COLO668 (cell line): ENCODE measurements around the gene RPTOR.
"Not testable (repeated sequence)": the region's sequence is repeated elsewhere in the genome, so short reads cannot be mapped to it uniquely, and the experiment has no call there.

Experiments
- DNase-seq: peaks from one replicate; lab custom pipeline; 2025; ENCODE audit not compliant: unreplicated experiment; lab: John Stamatoyannopoulos, UW

The RPTOR gene

DNA sequence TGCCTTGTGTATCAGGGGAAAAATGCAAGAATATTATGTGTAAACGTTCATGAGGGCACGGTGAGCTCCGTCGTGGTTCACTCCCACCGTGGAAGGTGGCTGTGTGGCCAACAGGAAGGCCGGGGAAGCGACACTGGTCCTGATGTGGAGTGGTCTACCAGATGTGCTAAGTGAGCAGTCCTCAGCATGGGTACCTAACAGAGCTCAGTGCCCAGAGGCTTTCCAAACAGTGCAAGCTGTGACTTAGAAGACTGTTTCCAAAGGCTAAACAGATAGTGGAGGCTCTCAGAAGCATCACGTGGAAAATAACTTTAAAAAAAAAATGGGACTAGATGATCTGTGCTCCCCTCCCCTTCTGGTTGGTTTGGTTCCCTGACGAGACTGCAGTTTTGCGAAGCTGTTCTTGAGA, 247.7 kb downstream of the RPTOR start:
- DNase-seq = no peak

DNA sequence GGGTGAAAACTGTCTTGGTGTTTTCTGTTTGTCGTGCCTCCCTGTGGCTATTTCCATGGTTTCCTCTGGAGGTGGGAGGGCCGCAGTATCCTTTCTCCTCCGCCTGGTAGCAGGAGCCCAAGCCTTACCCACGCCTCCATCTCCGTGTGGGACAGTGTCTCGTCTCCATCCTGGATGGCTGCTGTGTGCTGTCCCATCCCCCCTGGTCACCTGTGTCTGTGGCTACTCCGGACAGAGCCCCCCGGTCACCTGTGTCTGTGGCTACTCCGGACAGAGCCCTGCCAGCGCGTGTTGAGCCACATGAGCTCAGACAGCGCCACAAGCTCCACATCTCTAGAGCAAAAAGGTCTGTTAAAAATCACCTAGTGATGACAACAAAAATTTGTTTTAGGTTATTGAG, 248.8 kb downstream of the RPTOR start:
- no peak for DNase-seq

GRCh38 chr17:80793851-80794267, 249.2 kb downstream of the RPTOR start:
- DNase-seq = no peak

DNA sequence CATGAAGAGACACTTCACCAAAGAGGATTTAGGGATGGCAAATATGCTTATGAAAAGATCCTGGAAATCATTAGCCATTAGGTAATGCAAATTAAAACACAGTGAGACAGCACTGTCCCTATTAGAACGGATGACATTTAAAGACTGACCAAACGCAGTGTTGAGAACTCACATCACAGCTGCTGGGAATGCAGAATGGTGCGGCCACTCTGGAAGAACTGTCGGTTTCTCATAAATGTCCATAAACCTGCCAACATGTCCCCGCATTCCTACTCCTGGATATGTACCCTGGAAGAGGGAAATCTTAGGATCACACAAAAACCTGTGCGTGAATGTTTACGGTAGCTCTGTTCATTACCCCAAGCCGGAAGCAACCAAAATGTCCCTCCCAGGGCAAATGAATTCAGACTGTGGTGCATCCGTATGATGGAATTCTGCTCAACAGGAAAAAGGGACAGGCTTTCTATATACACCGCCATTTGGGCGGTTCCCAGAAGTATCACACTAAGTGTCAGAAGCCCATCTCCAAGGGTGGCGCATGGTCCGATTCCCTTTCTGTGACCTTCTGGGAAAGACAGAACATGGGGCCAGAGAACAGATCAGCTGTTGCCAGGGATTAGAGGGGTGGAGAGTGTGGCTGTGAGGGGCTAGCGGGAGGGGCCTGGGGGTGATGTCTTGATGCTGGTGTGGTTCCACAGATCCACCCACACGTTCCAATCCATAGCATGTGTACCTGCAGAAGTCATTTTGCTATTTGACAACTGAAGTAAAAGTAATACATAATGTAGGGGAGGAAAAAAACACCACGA, 249.8 kb downstream of the RPTOR start:
- no peak for DNase-seq

DNA sequence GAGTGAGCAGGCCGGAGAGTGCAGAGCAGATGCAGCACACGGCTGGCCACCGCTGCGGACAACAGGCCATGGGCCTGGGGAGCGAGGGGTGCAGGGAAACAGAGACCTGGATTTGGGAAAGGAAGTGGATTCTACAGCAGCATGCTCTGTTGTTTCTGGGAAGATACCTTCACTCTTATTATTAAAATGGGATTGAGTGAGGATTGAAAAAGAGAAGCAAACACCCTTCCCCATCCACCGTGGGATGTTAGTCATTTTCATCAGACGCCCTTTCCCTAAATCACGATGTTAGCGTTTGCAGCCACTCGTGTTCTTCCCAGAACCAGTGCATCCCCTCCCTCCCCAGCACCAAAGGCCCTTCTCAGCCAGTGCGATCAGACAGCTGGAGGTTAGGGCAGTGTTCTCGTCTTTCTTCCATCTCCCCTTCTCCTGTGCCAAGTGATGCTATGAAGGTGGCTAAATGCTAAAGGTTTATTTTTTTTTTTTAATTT, 250.5 kb downstream of the RPTOR start:
- DNase-seq = no peak

GRCh38 chr17:80795754-80796153, 251.1 kb downstream of the RPTOR start:
- no peak for DNase-seq

- no peak for DNase-seq
Measured at GRCh38 chr17:80796430-80796861, 251.8 kb downstream of the RPTOR start.

- not testable (repeated sequence) for DNase-seq
Measured at GRCh38 chr17:80797222-80797621, 252.6 kb downstream of the RPTOR start.

- DNase-seq = no peak
Measured at GRCh38 chr17:80797741-80798594, 253.3 kb downstream of the RPTOR start.

GRCh38 chr17:80798595-80799537, 254.2 kb downstream of the RPTOR start:
- no peak for DNase-seq

- peak; percentile 12 for DNase-seq
Measured at GRCh38 chr17:80799538-80800480, 255.2 kb downstream of the RPTOR start.

DNA sequence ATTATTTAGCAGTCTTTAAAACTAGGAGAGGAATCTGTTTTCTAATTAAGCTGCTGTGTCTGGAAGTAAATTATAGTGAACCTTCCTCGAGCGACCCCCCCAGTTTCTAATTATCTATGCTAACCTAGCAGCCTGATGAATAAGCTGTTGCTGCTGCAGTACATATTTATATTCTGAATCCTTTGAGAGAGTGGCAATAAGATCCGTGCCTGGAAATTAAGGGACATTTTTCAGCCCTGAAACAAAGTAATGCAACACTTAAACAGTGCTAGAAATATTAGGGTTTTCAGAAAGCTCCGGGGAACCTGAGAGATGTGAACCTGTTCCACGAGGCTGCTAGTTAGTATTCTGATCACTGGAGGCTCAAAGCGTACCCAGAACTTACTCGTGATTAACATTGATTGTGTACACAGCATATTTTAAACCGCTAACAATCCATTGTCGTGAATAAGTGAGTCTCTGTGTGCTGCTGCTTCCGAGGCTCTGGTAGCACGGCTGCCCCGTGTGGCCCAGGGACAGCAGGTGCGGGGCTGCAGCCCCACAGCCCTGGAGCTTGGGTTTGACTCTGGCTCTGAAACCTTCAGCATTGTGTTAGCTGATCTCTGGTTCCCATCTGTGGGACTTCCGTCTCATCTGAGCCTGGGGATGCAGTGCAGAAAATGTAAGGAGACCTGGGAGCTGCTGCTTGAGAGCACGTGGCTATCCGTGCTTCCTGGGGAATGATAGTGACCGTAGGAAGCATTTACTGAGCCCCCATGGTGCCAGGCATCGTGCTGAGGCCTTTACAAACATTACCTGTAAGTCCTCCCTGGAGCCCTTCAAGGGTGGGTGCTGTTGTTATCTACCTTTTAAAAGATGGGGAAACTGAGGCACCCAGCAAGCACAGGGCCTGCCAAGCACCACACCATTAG, 256.1 kb downstream of the RPTOR start:
- peak; percentile 53 for DNase-seq

DNA sequence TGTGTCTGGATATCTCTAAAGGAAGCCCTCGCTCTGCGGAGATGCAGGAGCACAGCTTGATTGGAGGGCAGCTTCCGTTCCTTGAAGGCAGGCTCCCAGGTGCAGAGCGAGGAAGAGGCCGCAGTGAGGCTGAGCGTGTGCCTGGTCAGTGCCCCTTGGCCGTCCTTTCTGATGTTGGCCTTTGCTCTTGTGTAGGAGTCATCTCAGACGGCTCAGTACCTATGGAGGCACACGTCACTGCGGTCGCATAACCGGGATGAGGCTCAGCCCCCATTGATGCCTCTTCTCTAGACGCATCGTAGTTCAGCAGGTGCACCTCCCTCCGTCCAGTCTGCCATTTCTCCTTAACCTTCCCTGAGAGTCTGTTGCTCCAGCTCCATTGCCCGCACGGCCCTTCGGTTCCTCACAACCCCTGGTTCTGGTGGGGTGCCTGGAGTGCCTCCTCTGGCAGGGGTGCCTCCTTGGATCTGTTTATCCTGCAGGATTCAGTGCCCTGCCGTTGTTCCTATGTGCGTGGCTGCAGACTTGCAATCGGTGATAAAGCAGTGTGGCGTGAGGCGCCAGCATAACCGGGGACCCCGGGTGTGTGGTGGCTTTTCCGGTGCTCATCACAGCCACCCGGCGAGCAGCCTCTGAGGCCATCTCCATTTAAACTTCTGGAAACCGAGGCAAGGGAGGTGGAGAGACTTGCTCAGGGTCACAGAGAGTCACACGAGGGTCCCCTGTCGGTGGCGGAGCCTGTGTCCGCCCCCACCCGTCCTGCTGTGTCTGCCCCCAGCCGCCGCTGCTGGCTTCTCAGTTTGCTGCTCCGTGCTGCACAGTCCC, 258.2 kb downstream of the RPTOR start:
- no peak for DNase-seq

DNA sequence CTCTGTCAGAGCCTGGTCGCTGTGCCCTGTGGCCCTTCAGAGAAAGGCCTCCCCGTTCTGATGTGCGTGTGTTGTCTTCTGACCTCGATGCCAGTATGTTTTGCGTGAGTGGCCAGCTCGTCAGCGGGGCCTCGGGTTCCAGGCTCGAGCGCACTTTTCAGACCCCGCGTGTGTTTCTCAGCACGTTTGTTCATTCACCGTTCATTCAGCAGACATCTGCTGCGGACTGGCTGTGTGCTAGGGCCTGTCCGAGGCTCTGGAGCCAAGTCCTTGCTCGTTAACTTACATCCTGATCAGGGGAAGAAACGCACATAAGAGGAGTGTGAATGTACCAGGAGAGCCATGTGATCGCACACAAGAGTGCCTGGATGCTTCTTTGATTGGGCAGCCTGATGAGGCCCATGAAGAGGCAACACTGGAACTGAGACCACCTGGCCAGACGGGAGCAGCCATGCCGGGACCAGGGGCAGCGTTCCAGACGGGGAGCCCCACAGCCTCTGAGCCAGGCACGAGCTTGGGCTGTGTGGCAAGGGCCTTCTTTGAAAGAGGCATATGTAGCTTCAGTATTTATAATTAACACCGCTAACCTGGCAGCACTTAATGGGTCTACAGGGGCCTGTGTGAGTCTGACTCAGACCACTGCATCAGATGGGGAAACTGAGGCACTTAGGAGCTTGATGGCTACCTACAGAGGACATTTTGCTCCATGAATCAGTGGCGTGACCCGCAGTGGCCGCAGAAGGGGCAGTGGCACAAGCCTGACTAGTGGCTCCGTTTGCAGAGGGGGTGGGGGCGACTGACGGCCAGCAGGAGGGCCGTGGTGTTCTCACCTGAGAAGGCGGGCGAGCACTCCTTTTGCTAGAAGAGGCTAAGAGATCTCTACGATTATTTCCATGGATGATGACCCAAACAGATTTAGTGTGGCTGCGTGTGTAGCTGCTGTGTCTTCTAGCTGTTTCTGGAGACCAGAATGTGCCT, 259.1 kb downstream of the RPTOR start:
- no peak for DNase-seq

- no peak for DNase-seq
Measured at GRCh38 chr17:80804466-80804865, 259.8 kb downstream of the RPTOR start.

GRCh38 chr17:80805032-80805751, 260.6 kb downstream of the RPTOR start:
- no peak for DNase-seq
